GM19395 (cell line): ENCODE data around the gene TDRD6.

ENCODE experiments used
- ATAC-seq: cut with Tn5 transposase; IDR thresholded peaks from one replicate; pipeline ENCODE4 v1.9.1; 2021; ENCODE audit warnings: mild to moderate bottlenecking, moderate library complexity; ENCODE audit not compliant: unreplicated experiment

TDRD6 gene

GRCh38 chr6:46688117-46688965, 656 bp downstream of the TDRD6 start:
- no peak for ATAC-seq

- ATAC-seq, result no peak
Measured at GRCh38 chr6:46688966-46689335, 1.3 kb downstream of the TDRD6 start.

- no peak for ATAC-seq
Measured at GRCh38 chr6:46689657-46690056, 2.0 kb downstream of the TDRD6 start.

GRCh38 chr6:46690141-46690755, 2.6 kb downstream of the TDRD6 start:
- ATAC-seq, result no peak

GRCh38 chr6:46690911-46691451, 3.3 kb downstream of the TDRD6 start:
- no peak for ATAC-seq

GRCh38 chr6:46699970-46700369, 12.3 kb downstream of the TDRD6 start:
- ATAC-seq, result no peak

- no peak for ATAC-seq
Measured at GRCh38 chr6:46704562-46704961, 16.9 kb downstream of the TDRD6 start.

GRCh38 chr6:46706464-46706863, 18.8 kb downstream of the TDRD6 start:
- ATAC-seq, result no peak

- ATAC-seq, result no peak
Measured at GRCh38 chr6:46711491-46711890, 23.8 kb downstream of the TDRD6 start.

GRCh38 chr6:46715141-46715540, 27.5 kb downstream of the TDRD6 start:
- no peak for ATAC-seq

GRCh38 chr6:46719099-46719498, 31.4 kb downstream of the TDRD6 start:
- no peak for ATAC-seq

- ATAC-seq, result no peak
Measured at GRCh38 chr6:46720401-46720800, 32.7 kb downstream of the TDRD6 start.

- no peak for ATAC-seq
Measured at GRCh38 chr6:46729787-46730326, 42.2 kb downstream of the TDRD6 start.

GRCh38 chr6:46730921-46731461, 43.3 kb downstream of the TDRD6 start:
- ATAC-seq, result no peak

- ATAC-seq, result no peak
Measured at GRCh38 chr6:46733341-46733801, 45.7 kb downstream of the TDRD6 start.

- ATAC-seq, result no peak
Measured at GRCh38 chr6:46734867-46735719, 47.4 kb downstream of the TDRD6 start, which contains the start of gene PLA2G7. PLA2G7 (minus strand) TSS chr6:46735375; CDS start chr6:46722891, 12,484 bp downstream.

- ATAC-seq, result no peak
Measured at GRCh38 chr6:46735720-46736031, 48.0 kb downstream of the TDRD6 start.

- no peak for ATAC-seq
Measured at GRCh38 chr6:46736906-46737305, 49.2 kb downstream of the TDRD6 start.

GRCh38 chr6:46741482-46741881, 53.8 kb downstream of the TDRD6 start:
- ATAC-seq, result no peak

GRCh38 chr6:46741910-46742309, 54.2 kb downstream of the TDRD6 start:
- no peak for ATAC-seq
